NCI-H2196 (cell line): Measurements from ENCODE around the gene CRYBB3.
"Not testable (repeated sequence)": the region's sequence is repeated elsewhere in the genome, so short reads cannot be mapped to it uniquely, and the experiment has no call there.

Source experiments
- DNase-seq: peaks from one replicate; lab custom pipeline; 2025; ENCODE audit not compliant: unreplicated experiment; lab: John Stamatoyannopoulos, UW

Gene CRYBB3

GRCh38 chr22:25238058-25238457, 38.4 kb downstream of the CRYBB3 start:
- DNase-seq, result not testable (repeated sequence)

- DNase-seq, result not testable (repeated sequence)
These were observed 55.5 kb downstream of the CRYBB3 start for GRCh38 chr22:25255169-25255568.
